ENCODE measurements around the gene PRKCA.
"Not testable (repeated sequence)": the region's sequence is repeated elsewhere in the genome, so short reads cannot be mapped to it uniquely, and the experiment has no call there.

PRKCA gene

GRCh38 chr17:66301864-66302741, at the start of gene PRKCA:
Gene PRKCA (plus strand): TSS chr17:66302613.
- peak; percentile 53 for DNase-seq

GRCh38 chr17:66253458-66253857, 49.0 kb upstream of the PRKCA start:
- DNase-seq: not testable (repeated sequence)

GRCh38 chr17:66255112-66255511, 47.3 kb upstream of the PRKCA start:
- no peak for DNase-seq

GRCh38 chr17:66255527-66255971, 46.9 kb upstream of the PRKCA start:
- no peak for DNase-seq

GRCh38 chr17:66260275-66260674, 42.1 kb upstream of the PRKCA start:
- DNase-seq: no peak

- no peak for DNase-seq
Measured at GRCh38 chr17:66260688-66261087, 41.7 kb upstream of the PRKCA start.

- no peak for DNase-seq
Measured at GRCh38 chr17:66262767-66263166, 39.6 kb upstream of the PRKCA start.

GRCh38 chr17:66264696-66265095, 37.7 kb upstream of the PRKCA start:
- DNase-seq: no peak

GRCh38 chr17:66268247-66268927, 34.0 kb upstream of the PRKCA start:
- no peak for DNase-seq

- no peak for DNase-seq
Measured at GRCh38 chr17:66270106-66270505, 32.3 kb upstream of the PRKCA start.

- no peak for DNase-seq
Measured at GRCh38 chr17:66271512-66271911, 30.9 kb upstream of the PRKCA start.

- DNase-seq: no peak
Measured at GRCh38 chr17:66272811-66273585, 29.4 kb upstream of the PRKCA start.

GRCh38 chr17:66273586-66273848, 28.9 kb upstream of the PRKCA start:
- DNase-seq: no peak

GRCh38 chr17:66275651-66276050, 26.8 kb upstream of the PRKCA start:
- DNase-seq: peak; percentile 67

- DNase-seq: no peak
Measured at GRCh38 chr17:66276328-66276937, 26.0 kb upstream of the PRKCA start.

- no peak for DNase-seq
Measured at GRCh38 chr17:66277191-66277590, 25.2 kb upstream of the PRKCA start.

GRCh38 chr17:66281661-66282369, 20.6 kb upstream of the PRKCA start:
- DNase-seq: no peak

GRCh38 chr17:66283296-66283934, 19.0 kb upstream of the PRKCA start:
- DNase-seq: no peak

GRCh38 chr17:66283971-66284370, 18.4 kb upstream of the PRKCA start:
- DNase-seq: no peak

GRCh38 chr17:66285149-66285548, 17.3 kb upstream of the PRKCA start:
- DNase-seq: no peak

GRCh38 chr17:66287911-66288310, 14.5 kb upstream of the PRKCA start:
- DNase-seq: no peak

- no peak for DNase-seq
Measured at GRCh38 chr17:66290101-66290722, 12.2 kb upstream of the PRKCA start.
